KBM-7 (cell line): Measurements from ENCODE around the gene HNRNPH1.
A peak's percentile ranks its signal among the peaks of the same experiment; 100 is the strongest.

ENCODE experiments used
- DNase-seq: peaks from one replicate; pipeline ENCODE4 v3.0.0-alpha.2; 2015
- in situ Hi-C: fragments of 300-500 bp; cut with MboI; formaldehyde crosslinking; loops from 2 replicates; pipeline ENCODE4 v1.14.3; 2020; ENCODE audit warnings: low sequenced_read_pairs, low pct_unique_long_range_greater_than_20kb, mixed read lengths

The HNRNPH1 gene

DNA sequence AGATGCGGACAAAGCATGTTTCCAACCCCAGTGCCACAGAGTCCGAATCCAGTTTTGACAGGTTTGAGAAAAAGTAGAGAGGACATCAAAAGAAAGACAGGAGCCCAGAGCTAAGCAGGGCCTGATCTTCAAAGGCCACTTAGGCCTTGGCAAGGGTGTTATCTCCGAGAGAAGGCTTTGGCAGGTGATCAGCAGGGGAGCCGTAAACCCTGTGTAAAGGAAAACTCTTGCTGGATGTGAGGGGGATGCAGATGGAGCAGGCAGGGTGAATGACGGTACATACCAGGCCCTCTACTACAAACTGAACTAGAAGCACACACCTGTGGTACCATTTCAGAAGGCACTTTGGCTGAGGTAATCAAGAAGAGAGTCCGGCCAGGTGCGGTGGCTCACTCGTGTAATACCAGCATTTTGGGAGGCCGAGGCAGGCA, 1.4 kb upstream of the HNRNPH1 start:
- no peak for DNase-seq
- in situ Hi-C loops: no loop called here

DNA sequence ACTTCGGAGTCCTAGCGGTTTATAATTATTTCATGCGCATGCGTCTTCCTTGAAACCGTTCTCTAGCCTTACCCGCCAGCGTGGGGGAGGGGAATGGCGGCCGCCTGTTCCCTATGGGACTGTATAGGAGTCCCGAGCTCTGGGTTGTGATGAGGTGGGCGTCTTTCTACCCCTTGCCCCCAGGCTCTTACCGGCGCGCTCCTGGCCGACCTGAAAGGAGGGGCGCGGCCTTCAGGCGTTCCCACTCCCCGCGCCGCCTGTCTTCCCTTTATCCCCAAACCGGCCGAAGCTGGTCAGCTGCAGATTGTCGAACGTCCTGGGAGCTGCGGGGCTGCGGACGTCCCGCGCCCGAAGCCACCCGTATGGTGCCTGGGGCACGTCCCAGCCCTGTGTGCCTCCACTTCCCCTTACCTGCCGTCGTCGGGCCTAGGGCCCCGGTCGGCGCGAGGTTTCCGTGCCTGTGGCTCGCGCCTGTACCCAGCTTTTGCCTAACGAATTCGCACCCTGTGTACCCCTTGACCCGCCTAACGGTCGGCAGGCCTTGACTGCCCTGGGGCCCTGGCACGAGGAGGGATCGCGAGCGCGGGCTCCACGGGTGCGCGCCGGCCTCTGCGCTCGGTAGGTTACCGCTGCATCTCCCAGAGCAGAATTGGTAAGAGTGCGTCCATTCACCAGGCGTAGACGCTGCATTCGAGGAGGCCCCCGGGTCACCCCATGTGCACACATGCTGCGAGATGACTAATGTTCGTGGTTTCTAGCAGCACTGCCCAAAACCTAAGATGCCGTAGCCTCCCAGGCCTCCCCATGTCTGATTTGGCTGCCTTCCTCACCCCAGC, 653 bp upstream of the HNRNPH1 start:
- in situ Hi-C loops: no loop called here
- DNase-seq: no peak

DNA sequence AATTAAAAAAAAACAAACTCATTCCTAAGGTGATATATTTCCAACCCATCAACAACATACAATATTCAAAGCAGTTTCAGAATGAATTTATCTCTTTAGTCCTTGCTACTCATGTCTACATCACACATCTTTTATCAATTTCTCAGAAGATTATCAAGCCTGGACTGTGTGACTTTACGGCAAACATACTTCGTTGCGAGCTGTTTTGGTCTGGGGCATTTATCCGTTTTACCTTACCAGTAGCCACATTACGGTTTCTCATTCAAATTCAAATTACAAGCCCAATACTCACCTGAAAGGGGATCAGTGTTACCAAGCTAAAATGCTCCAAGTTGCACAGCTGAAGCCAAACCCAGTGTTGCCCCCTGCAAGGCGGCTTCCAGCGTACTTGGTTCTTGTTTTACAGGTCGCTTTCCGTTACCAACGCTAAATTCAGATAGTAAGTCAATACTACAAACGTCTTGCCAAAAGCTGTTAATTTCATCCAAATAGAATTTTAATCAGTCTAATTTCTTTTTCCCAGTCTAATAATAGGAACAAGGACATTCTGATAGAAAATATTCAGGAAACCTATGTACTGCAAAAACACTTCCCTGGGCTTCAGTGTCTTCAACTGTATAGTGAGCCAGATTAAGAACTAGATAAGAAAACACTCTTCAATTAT, 1.8 kb downstream of the HNRNPH1 start:
- no peak for DNase-seq

GRCh38 chr5:179620703-179621350, 2.6 kb downstream of the HNRNPH1 start:
- DNase-seq: no peak
- in situ Hi-C loops: no loop called here

More for the DNA sequence above, 1.8 kb downstream of the HNRNPH1 start:
- in situ Hi-C loops: no loop called here

DNA sequence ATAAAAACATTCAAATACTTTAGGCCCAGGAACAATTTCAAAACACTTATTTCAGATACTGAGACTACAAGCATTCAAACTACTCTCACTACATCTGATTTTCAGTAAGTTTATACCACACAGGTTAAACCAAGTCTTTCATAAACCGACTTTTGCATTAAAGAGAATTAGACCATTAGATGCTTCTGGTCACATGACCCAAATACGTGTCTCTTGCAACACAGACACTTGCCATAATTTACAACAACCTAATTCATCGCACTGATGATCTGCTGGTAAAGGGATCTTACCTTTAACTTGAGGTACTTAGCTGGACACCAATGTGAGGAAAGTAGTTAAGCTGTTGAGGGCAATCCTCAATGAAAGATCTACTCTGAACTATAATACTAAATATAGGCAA, 3.2 kb downstream of the HNRNPH1 start:
- in situ Hi-C loops: no loop called here
- DNase-seq: no peak

DNA sequence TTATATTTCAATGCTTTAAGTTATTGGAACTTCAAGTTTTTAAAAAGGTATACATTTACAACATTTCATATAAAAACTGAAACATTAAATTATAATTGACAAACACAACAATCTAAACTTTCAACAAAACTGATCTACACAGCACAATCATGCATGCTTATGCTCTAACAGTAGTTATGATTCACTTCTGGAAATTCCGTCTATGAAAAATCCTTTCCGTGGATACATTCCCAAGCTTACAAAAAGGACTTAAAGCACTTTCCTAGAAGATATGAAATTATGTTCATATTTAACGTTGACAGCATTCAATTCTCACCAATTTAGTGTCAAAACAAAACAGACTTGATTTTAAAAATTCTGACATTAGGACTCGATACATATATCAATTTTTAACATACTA, 3.7 kb downstream of the HNRNPH1 start:
- DNase-seq: no peak
- in situ Hi-C loops: no loop called here

DNA sequence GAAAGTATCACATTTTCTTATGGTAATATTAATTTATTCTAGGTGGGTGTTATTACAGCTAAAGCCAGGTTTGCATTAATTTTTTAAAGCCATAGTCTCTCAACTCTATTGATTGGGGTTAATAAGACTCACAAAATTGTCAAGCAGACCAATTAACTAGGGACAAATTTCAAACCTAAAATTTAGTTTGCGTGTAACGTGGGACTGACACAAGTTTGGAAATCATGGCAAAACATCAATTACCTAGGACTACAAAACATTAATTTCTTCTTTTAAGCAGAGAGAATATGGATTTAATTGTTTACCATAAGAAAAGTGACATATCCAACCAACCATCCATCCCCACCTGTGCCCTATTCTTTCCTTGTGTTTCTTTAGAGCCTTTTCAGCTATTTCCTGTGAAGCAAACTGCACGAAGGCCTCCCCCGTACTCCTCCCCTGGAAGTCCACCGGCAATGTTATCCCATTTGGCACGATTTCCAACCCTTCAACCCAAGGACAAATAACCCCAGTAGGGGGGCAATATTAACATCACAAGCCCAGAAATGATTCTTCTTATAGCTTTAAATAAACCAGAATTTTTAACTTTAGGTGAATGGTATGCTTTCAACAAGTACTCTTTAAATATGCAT, 4.4 kb downstream of the HNRNPH1 start:
- in situ Hi-C loops: no loop called here
- DNase-seq: no peak

GRCh38 chr5:179617930-179618329, 5.5 kb downstream of the HNRNPH1 start:
- no peak for DNase-seq
- in situ Hi-C loops: no loop called here

DNA sequence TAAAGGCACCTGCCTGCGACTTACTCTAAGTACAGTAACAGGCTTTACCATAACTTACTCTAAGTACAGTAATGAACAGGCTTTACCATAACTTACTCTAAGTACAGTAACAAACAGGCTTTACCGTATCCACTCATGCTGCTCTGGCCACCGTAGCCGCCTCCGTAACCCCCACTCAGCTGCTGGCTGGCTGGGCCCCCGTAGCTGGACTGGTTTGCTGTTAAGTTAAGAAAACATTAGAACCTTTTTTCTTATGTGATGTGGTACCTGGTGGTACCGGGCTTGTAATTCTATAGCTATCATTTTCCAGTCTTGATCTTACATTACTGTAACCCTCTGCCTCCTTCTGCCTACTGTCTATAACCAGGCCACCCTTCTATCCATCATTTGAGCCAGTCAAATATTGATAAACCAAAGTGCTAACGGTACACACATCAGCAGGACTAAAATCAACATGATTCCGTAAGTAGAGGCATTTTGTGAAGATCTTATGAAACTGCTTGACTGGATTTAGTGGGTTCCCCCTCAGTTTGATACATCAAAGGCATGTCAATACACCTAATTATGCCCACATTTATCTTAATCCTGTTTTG, 7.4 kb downstream of the HNRNPH1 start:
- in situ Hi-C loops: no loop called here
- DNase-seq: no peak

GRCh38 chr5:179615203-179615602, 8.3 kb downstream of the HNRNPH1 start:
- no peak for DNase-seq
- in situ Hi-C loops: no loop called here

DNA sequence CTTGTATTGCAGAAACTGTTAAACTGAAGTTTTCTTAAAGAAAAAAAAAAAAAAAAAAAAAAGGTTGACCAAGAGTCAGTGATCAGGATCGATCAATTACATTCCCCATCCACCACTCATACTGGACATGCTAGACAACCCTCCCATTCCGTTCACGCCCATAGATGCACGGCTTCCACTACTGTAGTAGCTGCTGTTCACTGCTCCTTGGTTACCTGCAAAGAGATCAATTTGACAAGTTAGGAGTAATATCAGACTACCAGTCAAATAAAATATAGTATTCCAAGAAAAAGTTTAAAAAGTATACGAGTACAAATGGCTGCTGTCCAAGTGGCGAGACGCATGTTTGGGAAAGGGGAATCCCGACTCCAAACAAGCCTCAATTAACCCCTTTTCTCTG, 8.7 kb downstream of the HNRNPH1 start:
- no peak for DNase-seq
- in situ Hi-C loops: no loop called here

DNA sequence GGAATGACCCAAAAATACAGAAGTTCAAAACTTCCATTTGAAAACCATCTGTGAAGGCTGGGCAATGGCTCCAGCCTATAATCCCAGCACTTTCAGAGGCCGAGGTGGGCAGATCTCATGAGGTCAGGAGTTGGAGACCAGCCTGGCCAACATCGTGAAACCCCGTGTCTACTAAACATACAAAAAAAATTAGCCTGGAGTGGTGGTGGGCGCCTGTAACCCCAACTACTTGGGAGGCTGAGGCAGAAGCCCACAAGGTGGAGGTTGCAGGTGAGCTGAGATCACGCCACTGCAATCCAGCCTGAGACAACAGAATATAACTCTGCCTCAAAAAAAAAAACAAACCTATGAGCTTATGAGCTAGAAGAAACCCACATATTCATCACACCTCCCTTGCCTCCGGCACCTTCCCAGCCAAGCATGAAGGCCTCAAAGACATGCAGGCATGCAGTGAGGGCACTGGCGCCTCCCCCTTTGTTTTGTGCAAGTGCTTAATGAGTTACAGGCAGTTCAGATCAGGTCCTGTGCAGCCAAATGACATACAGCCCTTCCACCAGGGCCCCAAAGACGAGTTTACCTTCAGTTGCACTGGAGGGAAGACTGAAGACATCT, 9.9 kb downstream of the HNRNPH1 start:
- in situ Hi-C loops: no loop called here
- DNase-seq: no peak

GRCh38 chr5:179612577-179613459, 10.7 kb downstream of the HNRNPH1 start:
- peak; percentile 42 for DNase-seq
- in situ Hi-C loops: no loop called here

DNA sequence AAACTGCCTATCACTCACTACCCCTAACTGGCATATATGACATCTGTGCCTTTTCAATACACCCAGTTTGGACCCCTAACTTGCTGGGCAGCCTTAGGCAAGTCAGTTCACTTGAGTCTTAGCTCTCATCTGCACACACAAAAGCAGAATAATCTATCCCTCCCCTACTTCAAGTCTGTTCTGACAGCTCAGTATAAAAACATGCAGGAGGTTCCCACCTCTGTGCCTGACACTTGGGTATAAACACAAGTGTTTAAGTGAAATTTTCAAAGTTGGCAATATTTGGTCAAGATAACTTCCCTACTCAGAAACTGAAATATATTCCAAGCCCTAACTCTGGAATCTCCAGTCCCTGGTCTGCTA, 12.6 kb downstream of the HNRNPH1 start:
- in situ Hi-C loops: no loop called here
- no peak for DNase-seq

- DNase-seq: no peak
- in situ Hi-C loops: no loop called here
Observed at GRCh38 chr5:179610109-179610902, 13.2 kb downstream of the HNRNPH1 start.

- no peak for DNase-seq
- in situ Hi-C loops: no loop called here
Observed at GRCh38 chr5:179609834-179610108, 13.7 kb downstream of the HNRNPH1 start.

DNA sequence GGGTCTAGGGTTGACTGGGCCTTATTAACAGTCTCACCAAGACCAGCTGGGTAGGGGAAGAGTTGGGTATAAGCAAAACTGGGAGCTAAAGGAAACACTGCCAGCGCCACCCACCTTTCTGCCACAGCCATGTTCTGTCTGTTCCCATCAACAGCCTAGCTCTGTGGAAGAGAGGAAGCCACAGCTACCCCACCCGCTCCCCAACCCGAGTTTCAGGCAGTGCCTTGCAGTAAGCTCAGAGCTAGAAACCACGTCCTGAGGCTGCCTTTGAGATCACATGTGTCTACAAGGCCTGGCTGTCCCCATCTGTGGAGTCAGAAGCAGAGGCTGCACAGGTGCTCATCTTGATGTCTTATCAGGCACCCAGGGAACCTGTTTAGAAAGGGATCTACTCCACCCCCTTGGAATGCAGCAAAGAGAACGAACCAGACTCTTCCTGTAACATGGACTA, 15.3 kb downstream of the HNRNPH1 start:
- no peak for DNase-seq
- in situ Hi-C loops: no loop called here
